ENCODE results near the gene COMMD6.

- no peak for TF ChIP-seq RREB1 (CRISPR knock-in tag; IDR thresholded peaks at IDR 0.05)
- TF ChIP-seq RB1 (IDR thresholded peaks at IDR 0.05; ENCODE audit: low read depth) = no peak
- TF ChIP-seq DNMT1 (IDR thresholded peaks at IDR 0.05) = no peak
- TF ChIP-seq ZBTB8A (IDR thresholded peaks at IDR 0.05; ENCODE audit: partially characterized antibody) = no peak
- no peak for TF ChIP-seq CBFA2T2 (conservative IDR thresholded peaks at IDR 0.05)
- TF ChIP-seq POU5F1 (IDR thresholded peaks at IDR 0.05; ENCODE audit: borderline replicate concordance, low read depth, low read length, partially characterized antibody) = no peak
- no peak for TF ChIP-seq NRF1 (conservative IDR thresholded peaks at IDR 0.05 in 1 of 2, IDR thresholded peaks at IDR 0.05 in 1 of 2)
- no peak for TF ChIP-seq MCM3 (IDR thresholded peaks at IDR 0.05)
- no peak for TF ChIP-seq SIN3B (IDR thresholded peaks at IDR 0.05; ENCODE audit: low read depth)
- TF ChIP-seq JUNB (CRISPR knock-in tag; conservative IDR thresholded peaks at IDR 0.05) = no peak
- TF ChIP-seq CTCF (IDR thresholded peaks at IDR 0.05 in 2 of 3, conservative IDR thresholded peaks at IDR 0.05 in 1 of 3; ENCODE audit: insufficient read depth in 2 of 3, low read depth in 1 of 3, low read length in 3 of 3) = no peak
- TF ChIP-seq REST (IDR thresholded peaks at IDR 0.05; ENCODE audit: borderline replicate concordance) = no peak
- TF ChIP-seq REST (CRISPR knock-in tag; IDR thresholded peaks at IDR 0.05; ENCODE audit: low read depth) = no peak
These were observed 32.3 kb downstream of the COMMD6 start for GRCh38 chr13:75505327-75505726.

All from K562 (cell line).